SK-N-SH (cell line): Measurements from ENCODE around the gene ANKRD13B. TPM values are rescaled to one million over a fixed set of nuclear protein-coding genes. Genes with fewer than 3 reads are reported as not detected.

Source experiments
- CTCF ChIA-PET: fragments of 300-600, 350-600 bp; formaldehyde crosslinking; extraction: SDS; loops from one replicate; lab custom pipeline; 2021; lab: Yijun Ruan, JAX
- POLR2A ChIA-PET: fragments of 350-600 bp; sonication (Branson Sonifier 250); formaldehyde crosslinking; extraction: SDS; loops from one replicate; lab custom pipeline; 2020; ENCODE audit warnings: antibody characterized with exemption, inconsistent platforms; lab: Yijun Ruan, JAX
- DNase-seq: peaks from one replicate; pipeline ENCODE4 v3.0.0; 2012
- H2AFZ ChIP-seq: fragments of 200-600 bp; sonication (generic); 2 replicates; pipeline ENCODE4 v1.8.1; 2016; ENCODE audit warnings: antibody characterized with exemption, mild to moderate bottlenecking, low read depth
- H3F3A ChIP-seq: fragments of 200-600 bp; sonication (generic); replicated peaks from 2 replicates; pipeline ENCODE3; 2016; ENCODE audit warnings: antibody characterized with exemption, mild to moderate bottlenecking; ENCODE audit not compliant: insufficient read depth
- H3K27ac ChIP-seq, 2 experiments: fragments of 200-500 bp in 1 of 2; fragments of 200-600 bp in 1 of 2; sonication (Bioruptor generic) in 1 of 2; sonication (generic), shearing (Covaris generic) in 1 of 2; 2 replicates each; pipeline versions ENCODE4 v1.5.1 to v1.6.1; 2014 to 2016; ENCODE audit warnings: low read depth in 2 of 2, inconsistent platforms in 1 of 2, low read length in 1 of 2, mild to moderate bottlenecking in 1 of 2, mixed read lengths in 1 of 2
- H3K27me3 ChIP-seq: fragments of 200-600 bp; sonication (generic), shearing (Covaris generic); 2 replicates; pipeline ENCODE4 v1.6.1; 2016; ENCODE audit warnings: mixed run types; ENCODE audit not compliant: insufficient read depth
- H3K36me3 ChIP-seq, 2 experiments: fragments of 200-500 bp in 1 of 2; fragments of 200-600 bp in 1 of 2; sonication (Bioruptor generic) in 1 of 2; sonication (generic) in 1 of 2; replicated peaks in 1 of 2; 2 replicates each; pipeline versions ENCODE3 to v1.5.1; 2014 to 2016; ENCODE audit warnings: low read length in 1 of 2, mild to moderate bottlenecking in 1 of 2; ENCODE audit not compliant: insufficient read depth in 2 of 2, control insufficient read depth in 1 of 2
- H3K4me1 ChIP-seq, 2 experiments: fragments of 200-500 bp in 1 of 2; fragments of 200-600 bp in 1 of 2; sonication (Bioruptor generic) in 1 of 2; sonication (generic), shearing (Covaris generic) in 1 of 2; 2 replicates each; pipeline versions ENCODE4 v1.5.1 to v1.6.1; 2014 to 2016; ENCODE audit warnings: low read depth in 1 of 2, low read length in 1 of 2, mixed run types in 1 of 2; ENCODE audit not compliant: insufficient read depth in 2 of 2, control insufficient read depth in 1 of 2
- H3K4me2 ChIP-seq: fragments of 200-600 bp; sonication (generic), shearing (Covaris generic); 2 replicates; pipeline ENCODE4 v1.6.1; 2017; ENCODE audit warnings: mixed run types
- H3K4me3 ChIP-seq, 2 experiments: fragments of 200-500 bp in 1 of 2; fragments of 200-600 bp in 1 of 2; sonication (Bioruptor generic) in 1 of 2; sonication (generic), shearing (Covaris generic) in 1 of 2; 2 replicates each; pipeline versions ENCODE4 v1.5.1 to v1.8.1; 2014 to 2016; ENCODE audit warnings: low read depth in 2 of 2, inconsistent platforms in 1 of 2, low read length in 1 of 2, mild to moderate bottlenecking in 1 of 2, mixed read lengths in 1 of 2, moderate library complexity in 1 of 2
- H3K79me2 ChIP-seq: fragments of 200-600 bp; sonication (generic); 2 replicates; pipeline ENCODE4 v1.8.1; 2017; ENCODE audit warnings: mild to moderate bottlenecking; ENCODE audit not compliant: insufficient read depth
- H3K9ac ChIP-seq: fragments of 200-600 bp; sonication (generic); 2 replicates; pipeline ENCODE4 v1.6.1; 2017; ENCODE audit warnings: mixed run types
- H3K9me2 ChIP-seq: fragments of 200-600 bp; sonication (generic); 2 replicates; pipeline ENCODE4 v1.6.1; 2017; ENCODE audit warnings: mixed run types
- H3K9me3 ChIP-seq: fragments of 200-600 bp; sonication (generic); 2 replicates; pipeline ENCODE4 v1.6.1; 2017; ENCODE audit warnings: mixed run types, mild to moderate bottlenecking, moderate library complexity
- H4K20me1 ChIP-seq: fragments of 200-600 bp; sonication (generic); 2 replicates; pipeline ENCODE4 v1.6.1; 2017; ENCODE audit warnings: mild to moderate bottlenecking, mixed run types; ENCODE audit not compliant: insufficient read depth
- ELF1 ChIP-seq: IDR thresholded peaks from 2 replicates; pipeline ENCODE4 v1.4.0; 2012
- EZH2phosphoT487 ChIP-seq: fragments of 200-600 bp; sonication (generic); IDR thresholded peaks from 2 replicates; pipeline ENCODE4 v1.6.1; 2017; ENCODE audit warnings: low read depth, mixed run types, mild to moderate bottlenecking, antibody characterized with exemption, moderate library complexity, borderline replicate concordance
- FOXJ3 ChIP-seq: sonication (generic); formaldehyde crosslinking; IDR thresholded peaks from 2 replicates; pipeline ENCODE4 v1.5.1; 2020; ENCODE audit warnings: mild to moderate bottlenecking, missing genetic modification reagents
- GABPA ChIP-seq: IDR thresholded peaks from 2 replicates; pipeline ENCODE4 v1.4.0; 2012; ENCODE audit warnings: low read depth, mild to moderate bottlenecking
- GATA2 ChIP-seq: sonication (generic); formaldehyde crosslinking; IDR thresholded peaks from 2 replicates; pipeline ENCODE4 v1.5.0; 2020; ENCODE audit warnings: mild to moderate bottlenecking, missing genetic modification reagents
- JUND ChIP-seq: IDR thresholded peaks from 2 replicates; pipeline ENCODE4 v1.4.0; 2012
- MXI1 ChIP-seq: IDR thresholded peaks from 2 replicates; pipeline ENCODE4 v1.6.1; 2012; ENCODE audit warnings: mild to moderate bottlenecking, low read depth, low read length, improper control_type of control experiment
- NFIC ChIP-seq: IDR thresholded peaks from 2 replicates; pipeline ENCODE4 v1.4.0; 2012; ENCODE audit warnings: borderline replicate concordance
- RCOR1 ChIP-seq: fragments of 150-350 bp; IDR thresholded peaks from 2 replicates; pipeline ENCODE4 v1.6.1; 2017; ENCODE audit warnings: antibody characterized with exemption, low read length
- REST ChIP-seq: IDR thresholded peaks from 2 replicates; pipeline ENCODE4 v1.6.1; 2012; ENCODE audit warnings: mild to moderate bottlenecking, low read depth, low read length, moderate library complexity
- SIN3A ChIP-seq: IDR thresholded peaks from 2 replicates; pipeline ENCODE4 v1.6.1; 2012; ENCODE audit warnings: low read depth, mild to moderate bottlenecking, low read length, moderate library complexity, borderline replicate concordance
- TAF1 ChIP-seq: IDR thresholded peaks from 2 replicates; pipeline ENCODE4 v1.6.1; 2012; ENCODE audit warnings: low read depth, mild to moderate bottlenecking, low read length, moderate library complexity, borderline replicate concordance
- USF2 ChIP-seq: fragments of 150-350 bp; IDR thresholded peaks from 2 replicates; pipeline ENCODE4 v1.6.1; 2017; ENCODE audit warnings: antibody characterized with exemption, low read length, low read depth, borderline replicate concordance
- WGBS: methylation state at CpG from one replicate; pipeline ENCODE4 v1.1.6; 2017; ENCODE audit warnings: low lambda C conversion rate; 5-methylcytosine and 5-hydroxymethylcytosine counted together
- polyA plus RNA-seq, 3 experiments: library from polyadenylated mRNA; depleted of rRNA; stranded (reverse); fragments of >200 nt; gene quantifications; 2 replicates each; pipeline ENCODE4 v1.2.3, GENCODE V29; 2012

Gene ANKRD13B
- polyA plus RNA-seq, 1 of the 3 experiments (the other 2 are of a cell fraction) = 16.1 TPM

GRCh38 chr17:29570521-29570920 is 22.4 kb upstream of the ANKRD13B start (continued):
- no peak for TF ChIP-seq REST
- no peak for TF ChIP-seq ELF1
- TF ChIP-seq MXI1 = no peak

- H3K27me3 ChIP-seq = no peaks in the 10 kb centered on the region
- no peak overlapping the region for H3K4me3 ChIP-seq
- H2AFZ ChIP-seq = no peak overlapping the region
- 90% methylated on average over 6 of the region's 6 CpGs for WGBS
- no peaks in the 10 kb centered on the region for H3K9me3 ChIP-seq
- peaks cover 0 to 37% of the 10 kb centered on the region in 2 experiments for H3K36me3 ChIP-seq
- H3F3A ChIP-seq = peaks cover 7% of the 10 kb centered on the region
- H3K79me2 ChIP-seq = peaks cover 6% of the 10 kb centered on the region; the same call in 1 of the 2 replicates
- no peak for DNase-seq
- POLR2A ChIA-PET = interaction anchor here (0.7 kb wide), 1 partner anchor 203 kb away, joined by 3 read pairs; no protein-coding TSS in a partner anchor
- 0 out of 2 replicates have a peak, but pooled peaks cover 4% of the 10 kb centered on the region for H4K20me1 ChIP-seq
- H3K9me2 ChIP-seq = no peaks in the 10 kb centered on the region
- H3K4me1 ChIP-seq = peaks cover 8 to 22% of the 10 kb centered on the region in 2 experiments; a peak in 1 of 4 replicates
- H3K9ac ChIP-seq = no peak overlapping the region
- CTCF ChIA-PET = interaction anchor here (1.2 to 11.6 kb wide), 5 partner anchors 12 to 360 kb away, joined by 4 to 166 read pairs (median 98); partner anchors contain the start of genes ANKRD13B and GIT1
- TF ChIP-seq JUND (no peak), GATA2 (no peak), GABPA (no peak), NFIC (no peak), RCOR1 (no peak), TAF1 (no peak), SIN3A (no peak), EZH2phosphoT487 (no peak), USF2 (no peak), FOXJ3 (CRISPR knock-in tag) (no peak)
- H3K27ac ChIP-seq = no peak overlapping the region
- no peak overlapping the region for H3K4me2 ChIP-seq
These were observed 21.4 kb upstream of the ANKRD13B start for GRCh38 chr17:29571486-29571882.
